GM13976 (cell line): ENCODE data around the gene TBC1D25.

Experiments
- DNase-seq: peaks from one replicate; pipeline ENCODE4 v3.0.0; 2012; ENCODE audit warnings: low spot score
- in situ Hi-C: fragments of 300-500 bp; cut with MboI; formaldehyde crosslinking; loops from one replicate; pipeline ENCODE4 v1.12.0; 2022; ENCODE audit warnings: low sequenced_read_pairs, mixed read lengths, inconsistent platforms; ENCODE audit not compliant: unreplicated experiment
- TF ChIP-seq, protein P1 (sequence below): IDR thresholded peaks from 2 replicates; pipeline ENCODE4 v1.5.1; 2012; ENCODE audit warnings: borderline replicate concordance, mild to moderate bottlenecking; ENCODE audit not compliant: insufficient read depth; ENCODE audit errors: extremely low read depth, missing control alignments, control extremely low read depth

TBC1D25 gene

DNA sequence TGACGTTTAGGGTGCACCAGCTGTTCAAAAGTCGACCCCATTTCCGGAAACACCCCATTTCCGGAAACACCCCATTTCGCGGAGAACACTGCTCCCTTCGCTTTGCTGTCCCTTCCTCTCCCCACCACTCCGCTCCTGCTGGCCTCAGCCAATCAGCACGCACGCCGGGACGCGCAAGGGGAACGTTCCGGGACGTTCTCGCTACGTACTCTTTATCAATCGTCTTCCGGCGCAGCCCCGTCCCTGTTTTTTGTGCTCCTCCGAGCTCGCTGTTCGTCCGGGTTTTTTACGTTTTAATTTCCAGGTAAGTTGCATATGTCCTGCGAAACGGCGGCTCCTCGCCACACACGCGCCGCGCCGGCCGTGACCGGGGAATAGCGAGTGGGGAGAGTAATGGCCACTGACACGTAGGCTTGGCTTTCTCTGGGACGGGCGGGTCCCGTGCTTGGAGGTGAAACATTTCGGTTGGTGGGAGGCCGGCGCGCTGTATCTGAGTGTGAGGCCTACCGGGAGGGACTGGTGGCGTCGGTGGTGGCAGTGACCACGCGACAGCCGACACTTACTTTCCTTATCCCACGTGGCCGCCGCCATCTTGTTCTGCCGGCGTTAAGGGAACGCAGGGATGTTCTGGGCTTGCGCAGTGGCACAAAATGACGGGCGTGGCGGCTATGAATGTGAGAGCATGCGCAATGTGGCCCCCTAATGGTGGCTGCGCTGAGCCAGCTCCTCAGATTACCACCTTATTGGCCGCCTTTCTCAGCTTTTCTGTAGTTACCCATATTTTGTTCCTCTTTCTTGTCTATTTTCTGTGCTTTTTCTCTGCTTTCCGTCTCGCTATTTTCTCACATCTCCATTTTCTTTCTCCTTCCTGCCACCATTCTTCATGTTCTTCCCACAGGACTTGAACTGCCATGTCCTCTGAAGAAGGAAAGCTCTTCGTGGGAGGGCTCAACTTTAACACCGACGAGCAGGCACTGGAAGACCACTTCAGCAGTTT is 35.1 kb downstream of the TBC1D25 start, which contains the start of gene RBM3:
TSS of gene RBM3 (plus strand) at position 215 of the 997 bp plus-strand sequence. CDS start at position 912, 697 bp downstream.
- TF ChIP-seq, protein P1, sequence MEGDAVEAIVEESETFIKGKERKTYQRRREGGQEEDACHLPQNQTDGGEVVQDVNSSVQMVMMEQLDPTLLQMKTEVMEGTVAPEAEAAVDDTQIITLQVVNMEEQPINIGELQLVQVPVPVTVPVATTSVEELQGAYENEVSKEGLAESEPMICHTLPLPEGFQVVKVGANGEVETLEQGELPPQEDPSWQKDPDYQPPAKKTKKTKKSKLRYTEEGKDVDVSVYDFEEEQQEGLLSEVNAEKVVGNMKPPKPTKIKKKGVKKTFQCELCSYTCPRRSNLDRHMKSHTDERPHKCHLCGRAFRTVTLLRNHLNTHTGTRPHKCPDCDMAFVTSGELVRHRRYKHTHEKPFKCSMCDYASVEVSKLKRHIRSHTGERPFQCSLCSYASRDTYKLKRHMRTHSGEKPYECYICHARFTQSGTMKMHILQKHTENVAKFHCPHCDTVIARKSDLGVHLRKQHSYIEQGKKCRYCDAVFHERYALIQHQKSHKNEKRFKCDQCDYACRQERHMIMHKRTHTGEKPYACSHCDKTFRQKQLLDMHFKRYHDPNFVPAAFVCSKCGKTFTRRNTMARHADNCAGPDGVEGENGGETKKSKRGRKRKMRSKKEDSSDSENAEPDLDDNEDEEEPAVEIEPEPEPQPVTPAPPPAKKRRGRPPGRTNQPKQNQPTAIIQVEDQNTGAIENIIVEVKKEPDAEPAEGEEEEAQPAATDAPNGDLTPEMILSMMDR = peak; percentile 34
- peak; percentile 88 for DNase-seq
- in situ Hi-C loops = no loop called here

DNA sequence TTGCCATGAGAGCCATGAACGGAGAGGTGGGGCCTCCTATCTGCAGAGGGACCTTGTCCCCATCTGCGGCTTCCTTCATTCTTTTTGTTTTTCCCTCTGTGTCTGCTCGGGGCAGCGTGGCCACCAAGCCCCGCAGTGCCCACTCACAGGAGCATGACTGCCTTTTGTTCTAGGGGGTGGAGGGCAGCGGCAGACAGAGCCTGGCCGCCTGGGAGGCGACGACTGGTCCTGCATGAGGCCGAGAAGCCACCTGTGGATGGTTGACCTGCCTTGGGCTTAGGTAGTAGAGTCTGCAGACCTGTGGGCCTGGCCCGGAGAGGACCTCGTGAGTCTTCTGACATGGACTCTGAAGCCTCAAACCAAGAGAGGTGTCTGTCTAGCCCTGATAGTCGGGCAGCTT is 36.1 kb downstream of the TBC1D25 start:
- in situ Hi-C loops = no loop called here
- TF ChIP-seq, protein P1 = no peak
- DNase-seq = no peak

DNA sequence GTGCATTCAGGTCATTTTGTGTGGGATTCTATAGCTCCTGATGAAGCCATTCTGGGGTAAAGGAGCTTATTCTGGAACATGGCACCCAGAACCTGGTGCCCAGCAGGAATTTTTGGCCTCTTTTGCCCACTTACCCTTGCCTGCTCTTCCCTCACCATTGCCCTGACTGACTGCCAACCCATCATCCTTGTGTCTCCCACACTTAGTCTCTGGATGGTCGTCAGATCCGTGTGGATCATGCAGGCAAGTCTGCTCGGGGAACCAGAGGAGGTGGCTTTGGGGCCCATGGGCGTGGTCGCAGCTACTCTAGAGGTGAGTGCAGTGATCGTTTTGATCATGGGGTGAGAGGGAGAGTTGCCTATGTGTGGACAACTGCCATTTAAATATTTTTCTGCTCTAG is 36.6 kb downstream of the TBC1D25 start:
- in situ Hi-C loops = no loop called here
- TF ChIP-seq, protein P1 = no peak
- no peak for DNase-seq

DNA sequence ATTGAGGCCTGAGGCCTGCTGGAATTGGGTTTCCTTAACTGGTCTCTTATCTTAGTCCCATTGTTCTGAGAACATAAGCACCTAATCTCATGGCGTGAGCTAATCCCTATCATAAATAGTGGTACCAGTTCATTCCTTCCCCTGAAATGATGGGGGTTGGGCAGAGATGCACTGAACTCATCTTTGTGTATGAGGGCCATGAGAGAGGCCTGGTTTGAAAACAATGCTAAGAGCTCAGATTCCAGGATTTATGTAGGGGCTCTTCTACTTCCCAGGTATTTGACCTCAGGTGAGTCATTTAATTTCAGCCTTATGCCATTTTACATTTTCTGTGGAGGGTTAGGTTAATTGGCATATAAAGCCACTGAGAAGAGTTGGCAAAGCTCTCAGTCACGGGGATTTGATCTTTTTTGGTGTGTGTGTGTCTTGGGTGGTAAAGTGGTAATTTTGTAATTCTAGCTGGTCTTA is 39.2 kb downstream of the TBC1D25 start:
- in situ Hi-C loops = no loop called here
- DNase-seq = no peak
- TF ChIP-seq, protein P1 = no peak

DNA sequence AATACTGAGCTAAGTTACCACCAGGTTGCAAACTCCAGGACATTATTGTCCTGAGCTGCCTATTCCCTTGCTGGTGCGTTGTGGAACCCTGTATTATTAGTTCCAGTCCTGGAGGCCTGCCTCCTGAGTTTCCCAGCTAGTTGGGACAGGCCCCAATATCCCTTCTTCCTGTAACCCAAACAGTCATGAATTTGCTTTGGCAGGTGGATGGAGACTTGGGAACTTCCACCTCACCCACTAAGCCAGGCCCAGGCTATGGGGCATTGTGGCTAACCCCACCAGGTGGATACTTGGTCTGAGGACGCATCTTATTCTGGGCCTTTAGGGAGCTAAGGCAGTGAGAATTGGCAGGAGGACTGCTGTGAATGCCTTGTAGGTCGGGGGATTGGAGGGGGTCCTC is 39.7 kb downstream of the TBC1D25 start:
- in situ Hi-C loops = no loop called here
- TF ChIP-seq, protein P1 = no peak
- DNase-seq = no peak

DNA sequence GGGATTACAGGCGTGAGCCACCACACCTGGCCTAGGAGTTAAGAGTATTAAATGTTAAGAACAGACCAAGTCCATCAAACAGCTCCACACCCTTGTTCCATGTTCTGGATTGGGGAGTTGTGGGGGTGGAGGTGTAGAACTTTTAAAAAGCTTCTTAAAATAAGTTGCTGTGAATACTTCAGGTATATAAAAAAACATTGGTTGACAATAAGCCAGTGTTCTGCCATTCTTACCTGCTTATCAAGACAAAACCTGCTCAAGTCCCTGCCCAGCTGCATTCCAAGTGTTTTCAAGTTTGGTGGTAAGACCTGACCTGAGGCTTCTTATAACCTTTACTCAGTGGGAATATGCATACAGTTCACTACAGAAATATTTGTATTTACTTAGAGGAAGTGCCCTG is 41.1 kb downstream of the TBC1D25 start:
- TF ChIP-seq, protein P1 = no peak
- in situ Hi-C loops = no loop called here
- DNase-seq = no peak

DNA sequence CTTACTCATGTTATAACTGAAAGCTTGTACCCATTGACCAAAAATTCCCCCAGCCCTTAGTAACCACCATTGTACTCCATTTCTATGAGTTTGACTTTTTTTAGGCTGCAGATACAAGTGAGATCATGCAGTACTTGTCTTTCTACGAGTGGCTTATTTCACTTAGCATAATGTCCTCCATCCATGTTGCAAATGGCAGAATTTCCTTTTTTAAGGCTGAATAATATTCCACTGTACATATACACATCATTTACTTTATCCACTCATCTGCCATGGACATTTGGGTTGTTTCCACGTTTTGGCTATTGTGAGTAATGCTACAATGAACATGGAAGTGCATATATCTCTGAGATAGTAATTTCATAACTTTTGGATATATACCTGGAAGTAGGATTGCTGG is 45.2 kb downstream of the TBC1D25 start:
- in situ Hi-C loops = no loop called here
- TF ChIP-seq, protein P1 = no peak
- no peak for DNase-seq
